GM23338 (cell line): ENCODE results near the gene GVQW3. TPM values are rescaled to one million over a fixed set of nuclear protein-coding genes. Genes with fewer than 3 reads are reported as not detected.

Experiments
- ATAC-seq: fragments of 200-7000 bp; cut with Tn5 transposase; 3 replicates; pipeline ENCODE4 v1.9.1; 2020
- DNase-seq: peaks from one replicate; pipeline ENCODE4 v3.0.0-alpha.2; 2015; ENCODE audit warnings: low spot score
- H2AFZ ChIP-seq: fragments of 200-600 bp; sonication (generic); 2 replicates; pipeline ENCODE4 v1.8.0; 2016; ENCODE audit warnings: antibody characterized with exemption, mild to moderate bottlenecking, moderate library complexity
- H3F3A ChIP-seq: fragments of 200-600 bp; sonication (generic); replicated peaks from 2 replicates; pipeline ENCODE4 v1.8.0; 2017; ENCODE audit warnings: antibody characterized with exemption, mixed run types, low read depth
- H3K27ac ChIP-seq: fragments of 200-600 bp; sonication (generic); 2 replicates; pipeline ENCODE4 v1.6.1; 2016; ENCODE audit warnings: low read depth
- H3K27me3 ChIP-seq: fragments of 200-600 bp; sonication (generic); 2 replicates; pipeline ENCODE4 v1.8.0; 2016; ENCODE audit warnings: mild to moderate bottlenecking, mixed run types, moderate library complexity; ENCODE audit not compliant: insufficient read depth
- H3K36me3 ChIP-seq: fragments of 200-600 bp; sonication (generic); 2 replicates; pipeline ENCODE4 v1.8.0; 2016; ENCODE audit warnings: mild to moderate bottlenecking; ENCODE audit not compliant: insufficient read depth
- H3K4me1 ChIP-seq: fragments of 200-600 bp; sonication (generic); 2 replicates; pipeline ENCODE4 v1.8.0; 2016; ENCODE audit warnings: mild to moderate bottlenecking, moderate library complexity; ENCODE audit not compliant: insufficient read depth
- H3K4me2 ChIP-seq: fragments of 200-600 bp; sonication (generic); 2 replicates; pipeline ENCODE4 v1.7.1; 2017; ENCODE audit warnings: mixed run types
- H3K4me3 ChIP-seq: fragments of 200-600 bp; sonication (generic); 2 replicates; pipeline ENCODE4 v1.6.1; 2016; ENCODE audit warnings: mixed run types
- H3K79me2 ChIP-seq: fragments of 200-600 bp; sonication (generic); replicated peaks from 2 replicates; pipeline ENCODE4 v1.8.0; 2017; ENCODE audit warnings: mild to moderate bottlenecking; ENCODE audit not compliant: insufficient read depth
- H3K9me2 ChIP-seq: fragments of 200-600 bp; sonication (generic); 2 replicates; pipeline ENCODE4 v1.8.0; 2017; ENCODE audit not compliant: insufficient read depth
- H4K20me1 ChIP-seq: fragments of 200-600 bp; sonication (generic); replicated peaks from 2 replicates; pipeline ENCODE4 v1.8.0; 2017; ENCODE audit warnings: mild to moderate bottlenecking; ENCODE audit not compliant: insufficient read depth
- H3K27ac Mint-ChIP-seq: 2 replicates; pipeline ENCODE4 v1.8.0; 2020; ENCODE audit warnings: inconsistent platforms, mild to moderate bottlenecking, moderate library complexity, mixed read lengths
- H3K27me3 Mint-ChIP-seq: 3 replicates; pipeline ENCODE4 v1.8.0; 2022; ENCODE audit warnings: low read depth, mild to moderate bottlenecking, moderate library complexity, mixed read lengths, inconsistent platforms; ENCODE audit not compliant: insufficient read depth, poor library complexity
- H3K36me3 Mint-ChIP-seq: 3 replicates; pipeline ENCODE4 v1.8.0; 2021; ENCODE audit warnings: low read depth, mild to moderate bottlenecking, inconsistent platforms, moderate library complexity, mixed read lengths
- H3K4me1 Mint-ChIP-seq: 3 replicates; pipeline ENCODE4 v1.8.0; 2020; ENCODE audit warnings: mild to moderate bottlenecking, inconsistent platforms, mixed read lengths
- H3K4me3 Mint-ChIP-seq: 3 replicates; pipeline ENCODE4 v1.8.0; 2021; ENCODE audit warnings: moderate library complexity, mild to moderate bottlenecking, inconsistent platforms, mixed read lengths
- H3K9me3 Mint-ChIP-seq: 3 replicates; pipeline ENCODE4 v1.8.0; 2020; ENCODE audit warnings: moderate library complexity, mild to moderate bottlenecking, inconsistent platforms, mixed read lengths
- CTCF ChIP-seq, 2 experiments: fragments of 200-600 bp in 1 of 2; sonication (generic) in 1 of 2; conservative IDR thresholded peaks; 2 replicates each; pipeline versions ENCODE4 v1.5.1 to v1.6.1; 2016 to 2017; ENCODE audit warnings: antibody characterized with exemption in 2 of 2, low read depth in 2 of 2, mild to moderate bottlenecking in 2 of 2, moderate library complexity in 1 of 2
- ETS1 ChIP-seq: IDR thresholded peaks from 2 replicates; pipeline ENCODE4 v1.6.1; 2016; ENCODE audit warnings: antibody characterized with exemption
- EZH2 ChIP-seq: fragments of 200-600 bp; sonication (generic); IDR thresholded peaks from one replicate; pipeline ENCODE4 v1.8.0; 2017; ENCODE audit warnings: antibody characterized with exemption, mild to moderate bottlenecking, low read depth; ENCODE audit not compliant: unreplicated experiment
- ZNF114 ChIP-seq: fragments of 250-450 bp; sonication (Bioruptor Pico); IDR thresholded peaks from 2 replicates; pipeline ENCODE4 v1.5.0; 2020; ENCODE audit warnings: mild to moderate bottlenecking, moderate library complexity
- ZNF462 ChIP-seq: fragments of 250-450 bp; sonication (Bioruptor Pico); IDR thresholded peaks from 2 replicates; pipeline ENCODE4 v1.5.0; 2020; ENCODE audit warnings: mild to moderate bottlenecking, moderate library complexity
- polyA plus RNA-seq: library from polyadenylated mRNA; unstranded; fragments of >200 nt; fragmentation: Nextera tagmentation; extraction: Ambion mirVana; gene quantifications from 2 replicates; pipeline ENCODE4 v1.2.1, GENCODE V29; 2016
- total RNA-seq: library from RNA; depleted of rRNA; stranded (reverse); fragments of >200 nt; shearing (Covaris generic); gene quantifications from 2 replicates; pipeline ENCODE4 v1.2.3, GENCODE V29; 2014

The GVQW3 gene
- total and polyA plus RNA-seq, 2 experiments from 2014 or later = 3.5 to 4.9 TPM

GRCh38 chr11:76415073-76415472, 34.0 kb downstream of the GVQW3 start:
- Histone ChIP-seq H3K36me3 (no peaks in the 10 kb centered on the region), H2AFZ (no peak overlapping the region), H4K20me1 (no peaks in the 10 kb centered on the region), H3K27ac (no peak overlapping the region), H3K4me1 (no peaks in the 10 kb centered on the region), H3K9me2 (no peaks in the 10 kb centered on the region; the same call in 1 of the 2 replicates), H3K27me3 (no peaks in the 10 kb centered on the region), H3K4me2 (no peak overlapping the region), H3K79me2 (no peaks in the 10 kb centered on the region), H3K4me3 (no peak overlapping the region), H3F3A (no peaks in the 10 kb centered on the region)
- peak; percentile 65 for DNase-seq
- Mint-ChIP-seq H3K4me3 (no peak overlapping the region), H3K4me1 (no peaks in the 10 kb centered on the region), H3K27me3 (peaks cover 10% of the 10 kb centered on the region), H3K9me3 (no peaks in the 10 kb centered on the region), H3K27ac (no peak overlapping the region), H3K36me3 (no peaks in the 10 kb centered on the region)
- peak; percentile 96 for ATAC-seq
- TF ChIP-seq CTCF (conservative IDR thresholded peaks at IDR 0.05; ENCODE audit: low read depth in 2 of 2) (peak; percentile 43 to 76), ZNF114 (CRISPR knock-in tag) (no peak)

- Histone ChIP-seq H3K27me3 (no peaks in the 10 kb centered on the region), H3K4me2 (no peak overlapping the region), H4K20me1 (no peaks in the 10 kb centered on the region), H3F3A (no peaks in the 10 kb centered on the region), H2AFZ (no peak overlapping the region), H3K27ac (no peak overlapping the region), H3K36me3 (no peaks in the 10 kb centered on the region), H3K4me1 (no peaks in the 10 kb centered on the region), H3K4me3 (no peak overlapping the region), H3K79me2 (no peaks in the 10 kb centered on the region), H3K9me2 (no peaks in the 10 kb centered on the region; the same call in 1 of the 2 replicates)
- Mint-ChIP-seq H3K4me3 (no peak overlapping the region), H3K27me3 (peaks cover 10% of the 10 kb centered on the region), H3K9me3 (no peaks in the 10 kb centered on the region), H3K27ac (no peak overlapping the region), H3K4me1 (no peaks in the 10 kb centered on the region), H3K36me3 (no peaks in the 10 kb centered on the region)
- peak; percentile 69 for DNase-seq
- TF ChIP-seq CTCF (conservative IDR thresholded peaks at IDR 0.05; ENCODE audit: low read depth in 2 of 2) (peak; percentile 73 to 79), EZH2 (no peak), ETS1 (no peak), ZNF462 (no peak)
- peak; percentile 77 for ATAC-seq
Measured at GRCh38 chr11:76419896-76420295, 38.8 kb downstream of the GVQW3 start.
